HUDEP-2 (cell line): ENCODE data around the gene SPNS2.

Experiments used
- DNase-seq, 76 experiments: peaks; one replicate each; lab custom pipeline; 2025; ENCODE audit not compliant: unreplicated experiment in 76 of 76; lab: John Stamatoyannopoulos, UW

The SPNS2 gene

DNA sequence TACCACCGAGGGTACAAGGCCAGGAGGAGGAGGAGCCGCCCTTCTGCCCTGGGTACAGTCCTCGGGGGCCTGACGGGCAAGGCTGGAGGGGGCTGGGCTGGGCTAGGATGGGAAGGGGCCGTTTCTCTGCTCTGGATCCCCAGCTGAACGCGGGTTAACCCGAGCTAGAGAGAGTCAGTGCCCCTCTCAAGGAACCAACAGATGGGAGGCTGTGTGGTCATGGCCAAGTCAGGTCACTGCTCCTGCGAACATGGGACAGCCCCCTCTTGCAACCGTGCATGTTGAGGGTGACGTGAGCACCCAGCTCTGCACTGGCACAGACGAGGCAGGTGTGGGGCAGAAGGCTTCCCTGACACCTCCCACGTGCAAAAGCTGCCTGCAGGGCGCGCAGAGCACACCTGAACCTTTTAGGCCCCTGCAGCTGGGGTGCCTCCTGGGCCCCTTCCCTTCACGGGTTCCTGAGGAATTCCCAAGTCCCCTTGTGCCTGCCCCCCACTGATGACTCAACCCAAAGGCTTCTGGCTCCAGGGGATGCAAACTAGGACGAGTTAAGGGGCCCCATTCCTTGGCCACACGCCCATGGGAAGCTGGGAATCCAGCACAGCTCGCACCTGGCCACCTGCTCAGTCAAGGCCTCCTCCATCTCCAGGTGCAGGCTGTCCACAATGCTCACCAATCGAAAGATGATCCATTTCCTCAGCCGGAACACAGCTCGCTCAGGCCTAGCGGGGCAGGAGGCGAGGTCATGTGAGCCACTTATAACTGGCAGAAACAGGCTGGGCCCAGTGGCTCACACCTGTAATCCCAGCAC, 50.2 kb downstream of the SPNS2 start:
- no peak for DNase-seq

DNA sequence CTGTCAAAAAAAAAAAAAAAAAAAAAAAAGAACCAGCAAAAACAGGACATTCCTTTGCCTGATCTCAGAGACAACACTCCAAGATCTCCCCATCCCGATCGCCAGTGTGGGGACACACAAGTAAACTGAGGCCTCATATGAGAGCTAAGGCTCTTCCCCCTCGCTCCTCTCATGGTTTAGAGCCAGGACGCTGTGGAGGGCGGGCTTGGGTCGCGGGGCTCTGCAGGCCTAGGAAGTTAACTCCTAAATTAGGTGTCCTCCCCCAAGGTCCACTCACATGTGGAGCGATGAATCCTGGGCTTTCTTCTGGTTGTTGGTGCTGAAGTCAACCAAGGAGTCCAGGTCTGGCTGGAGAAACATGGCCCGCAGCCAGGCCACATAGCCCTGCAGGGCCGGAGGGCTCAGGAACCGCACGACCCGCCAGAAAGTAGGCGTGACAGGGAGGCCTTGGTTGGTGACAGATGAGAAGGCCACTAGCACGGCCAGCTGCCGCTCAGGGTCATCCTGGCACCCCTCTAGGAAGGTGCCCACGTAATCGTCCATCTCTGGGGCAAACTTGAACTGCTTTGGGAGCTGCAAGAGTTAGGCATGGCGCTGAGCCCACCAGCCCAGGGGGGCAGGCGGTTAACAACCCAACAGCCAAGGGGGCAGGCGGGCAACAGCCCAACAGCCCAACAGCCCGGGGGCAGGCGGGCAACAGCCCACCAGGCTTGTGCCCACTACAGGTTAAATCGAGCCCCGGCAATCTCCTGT, 51.3 kb downstream of the SPNS2 start:
- no peak for DNase-seq

DNA sequence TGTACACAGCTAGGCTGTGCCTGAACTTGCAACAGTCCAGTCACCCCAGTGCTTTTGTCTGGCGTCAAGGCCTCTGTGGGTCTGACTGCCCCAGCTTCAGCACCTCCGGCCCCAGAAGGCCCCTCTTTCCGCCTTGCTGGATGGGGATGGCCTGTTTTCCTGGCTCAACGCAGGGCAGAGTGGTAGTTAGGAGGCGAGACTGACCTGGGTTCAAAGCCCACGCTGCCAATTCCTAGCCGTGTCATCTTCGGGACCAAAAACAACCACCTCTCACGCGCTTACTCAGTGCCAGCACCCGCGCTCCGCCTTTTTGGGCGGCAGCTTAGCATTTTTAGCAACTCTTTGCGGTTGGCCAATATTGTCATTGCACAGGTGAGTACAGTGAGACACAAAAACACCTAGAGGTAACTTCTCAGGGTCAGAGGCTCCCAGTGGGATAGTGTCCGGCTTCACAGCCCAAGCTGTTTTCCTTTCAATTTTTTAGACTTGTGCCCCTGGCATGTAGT, 51.9 kb downstream of the SPNS2 start:
- DNase-seq: no peak

DNA sequence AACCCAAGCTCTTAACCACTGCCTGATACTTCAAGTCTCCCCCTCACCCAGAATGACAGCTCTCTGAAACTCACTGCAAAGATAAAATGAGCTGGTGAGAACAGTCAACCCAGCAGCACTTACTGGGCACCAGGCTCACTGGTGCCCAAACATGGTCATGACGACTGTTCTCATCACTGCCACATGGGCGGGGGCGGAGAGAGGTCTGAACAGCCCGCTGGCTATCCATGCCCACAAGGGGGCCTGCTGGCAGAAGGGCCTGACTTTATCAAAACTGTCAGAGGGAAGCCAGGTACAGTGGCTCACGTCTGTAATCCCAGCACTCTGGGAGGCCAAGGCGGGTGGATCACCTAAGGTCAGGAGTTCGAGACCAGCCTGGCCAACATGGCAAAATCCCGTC, 52.5 kb downstream of the SPNS2 start:
- peak in 35 of 76 experiments; percentile 2 to 56 (median 30) for DNase-seq

DNA sequence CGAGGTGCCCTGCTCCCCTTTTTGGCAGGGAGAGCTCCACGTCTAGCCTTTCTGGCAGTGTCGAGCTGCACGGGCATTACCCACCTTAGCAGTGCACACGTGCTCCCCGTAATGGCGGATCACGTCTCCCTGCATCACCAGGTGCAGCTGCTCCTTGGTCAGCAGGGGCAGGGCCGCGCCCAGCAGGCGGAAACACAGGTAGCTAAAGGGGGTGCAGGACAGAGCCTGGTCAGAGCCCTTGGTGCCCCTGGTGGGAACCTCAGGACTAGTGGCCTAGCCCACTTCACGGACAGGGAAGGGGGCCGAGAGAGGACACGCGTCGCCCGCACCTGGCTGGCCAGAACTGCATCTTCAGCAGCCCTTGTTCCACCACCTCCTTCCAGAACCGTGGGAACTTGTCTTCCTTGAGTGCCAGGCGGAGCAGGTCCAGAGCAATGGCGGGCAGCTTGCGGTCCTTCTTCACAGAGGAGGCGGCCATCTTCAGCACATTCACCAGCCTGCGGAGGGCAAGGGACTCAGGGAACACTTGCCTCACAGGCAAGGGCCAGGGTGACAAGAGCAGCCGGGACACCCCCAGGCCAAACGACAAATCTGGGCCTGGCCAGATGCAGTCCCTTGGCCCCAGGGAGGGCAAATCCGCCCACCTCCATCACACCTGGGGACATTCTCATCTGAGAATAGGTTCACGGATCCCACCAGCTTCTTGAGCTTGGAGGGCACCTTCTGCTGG, 53.3 kb downstream of the SPNS2 start:
- no peak for DNase-seq

DNA sequence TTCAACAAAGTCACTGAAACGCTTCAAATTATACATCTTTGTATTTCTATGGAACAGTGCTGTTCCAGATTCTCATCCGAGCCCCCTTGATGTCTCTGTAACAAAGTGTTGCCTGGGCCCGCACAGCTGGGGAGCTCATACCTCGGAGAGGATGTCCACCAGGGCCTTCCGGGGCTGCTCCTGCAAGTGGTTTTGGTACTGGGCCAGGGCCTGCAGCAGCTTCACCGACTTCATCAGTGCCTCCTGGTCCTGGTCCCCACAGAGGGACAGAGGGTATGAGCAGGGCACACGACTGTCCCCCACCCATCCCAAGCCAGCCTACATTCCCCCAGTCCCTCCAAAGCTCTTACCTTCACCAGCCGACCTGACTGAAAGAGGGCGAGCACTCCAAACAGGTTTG, 55.0 kb downstream of the SPNS2 start:
- DNase-seq: peak in 1 of 76 experiments; percentile 9

DNA sequence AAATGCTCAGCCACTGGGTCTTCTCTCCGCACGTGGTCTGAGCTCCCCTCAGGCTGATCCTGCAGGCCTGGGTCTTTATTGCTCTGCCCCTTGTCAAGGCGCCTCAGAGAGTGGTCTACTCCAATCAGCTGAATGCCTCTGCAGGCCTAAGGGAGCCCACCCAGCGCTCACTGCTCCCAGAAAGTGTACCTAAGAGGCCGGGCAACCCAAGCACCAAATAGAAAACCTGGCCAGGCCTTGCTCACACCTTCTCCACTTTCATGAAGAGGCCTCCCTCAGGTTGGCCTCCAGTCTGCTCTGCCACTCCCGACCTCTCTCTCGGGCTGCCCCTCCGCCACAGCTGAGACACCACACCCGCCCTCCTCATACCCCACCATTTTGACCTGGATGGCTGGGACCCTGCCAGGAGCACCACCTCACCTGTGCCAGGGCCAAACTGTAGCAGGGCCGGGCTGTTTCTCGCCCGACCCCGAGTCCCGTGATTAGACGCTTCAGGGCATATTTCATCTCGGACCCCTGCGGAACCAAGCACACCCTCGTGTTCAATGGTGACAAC, 55.8 kb downstream of the SPNS2 start:
- no peak for DNase-seq

DNA sequence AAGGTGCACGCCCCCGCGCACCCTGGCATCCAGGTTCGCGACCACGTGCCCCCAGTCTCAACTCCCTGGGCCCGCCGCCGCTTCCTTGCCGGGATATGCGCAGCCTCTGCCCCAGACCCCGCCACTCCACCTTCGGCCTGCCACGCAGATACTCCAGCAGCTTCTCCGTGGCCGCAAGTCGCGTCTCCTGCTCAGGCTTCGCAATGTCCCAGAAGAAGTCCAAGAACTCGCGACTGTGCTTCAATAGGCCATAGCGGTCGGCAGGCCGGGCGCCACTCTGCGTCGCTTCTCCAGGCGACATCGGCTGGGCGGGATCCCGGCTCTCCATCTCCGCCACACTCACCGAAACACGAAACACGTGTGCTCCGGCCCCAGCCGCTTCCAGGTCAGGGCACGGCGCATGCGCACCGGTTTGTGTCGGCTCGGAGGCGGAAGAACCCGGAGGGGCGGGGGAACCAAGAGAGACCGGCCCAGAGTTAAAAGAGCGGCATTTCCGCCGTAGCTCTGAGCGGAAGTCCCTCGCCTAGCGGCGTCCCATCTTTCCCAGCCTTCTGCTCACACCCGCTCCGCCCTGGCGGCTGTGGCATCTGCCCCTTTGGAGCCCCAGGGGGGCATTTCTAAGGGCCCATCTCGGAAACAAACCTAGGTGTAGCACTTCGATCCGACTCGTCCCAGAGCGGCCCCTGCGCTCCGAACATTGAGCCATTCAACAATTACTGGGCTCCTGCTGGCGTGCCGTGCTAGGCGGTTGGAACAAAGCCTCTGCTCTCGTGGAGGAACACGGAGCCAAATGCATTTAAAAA, 56.5 kb downstream of the SPNS2 start, which contains the start of gene MYBBP1A:
MYBBP1A (minus strand) TSS at position 388 of the 803 bp plus-strand sequence; CDS start at position 328, 60 bp downstream.
- peak in 75 of 76 experiments; percentile 25 to 96 (median 92) for DNase-seq

DNA sequence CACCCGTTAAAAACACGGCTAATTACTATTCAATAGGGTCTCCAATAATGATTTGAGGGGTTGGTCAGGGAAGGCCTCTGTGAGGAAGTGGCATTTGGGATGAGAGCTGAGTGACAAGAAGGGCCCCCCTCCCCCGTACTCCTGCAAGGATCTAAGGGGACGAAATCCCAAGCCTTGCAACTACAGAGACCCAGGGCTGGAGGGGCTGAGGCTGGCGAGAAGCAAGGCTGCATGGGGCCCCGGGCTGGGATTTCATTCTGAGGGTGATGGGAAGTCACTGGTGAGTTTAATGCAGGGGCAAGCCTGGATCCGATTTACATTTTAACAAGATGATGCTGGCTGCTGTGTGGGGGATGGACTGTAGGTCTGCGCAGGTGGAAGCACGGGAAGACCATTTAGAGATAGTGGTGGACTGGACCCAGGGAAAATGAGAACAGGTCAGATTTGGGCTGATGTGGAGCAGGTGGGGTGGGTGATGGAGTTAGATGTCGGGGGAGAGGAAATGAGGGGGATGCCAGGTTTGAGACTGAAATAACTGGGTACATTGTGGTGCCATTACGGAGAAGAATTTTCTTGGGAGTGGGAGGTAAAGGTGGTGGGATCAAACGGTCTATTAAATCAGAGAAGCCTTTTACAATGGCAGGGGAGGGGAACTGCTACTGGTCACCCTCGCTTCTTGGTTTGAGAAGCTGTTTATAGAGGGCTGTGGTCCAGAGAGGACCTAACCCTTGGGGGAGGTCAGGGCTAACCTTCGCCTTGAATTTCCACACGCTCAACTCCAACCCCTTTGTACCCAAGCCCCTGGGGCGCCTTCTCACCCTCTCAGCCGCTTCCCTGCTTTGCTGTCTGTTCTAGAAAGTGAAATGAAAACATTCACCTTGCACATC, 57.4 kb downstream of the SPNS2 start:
- DNase-seq: no peak

DNA sequence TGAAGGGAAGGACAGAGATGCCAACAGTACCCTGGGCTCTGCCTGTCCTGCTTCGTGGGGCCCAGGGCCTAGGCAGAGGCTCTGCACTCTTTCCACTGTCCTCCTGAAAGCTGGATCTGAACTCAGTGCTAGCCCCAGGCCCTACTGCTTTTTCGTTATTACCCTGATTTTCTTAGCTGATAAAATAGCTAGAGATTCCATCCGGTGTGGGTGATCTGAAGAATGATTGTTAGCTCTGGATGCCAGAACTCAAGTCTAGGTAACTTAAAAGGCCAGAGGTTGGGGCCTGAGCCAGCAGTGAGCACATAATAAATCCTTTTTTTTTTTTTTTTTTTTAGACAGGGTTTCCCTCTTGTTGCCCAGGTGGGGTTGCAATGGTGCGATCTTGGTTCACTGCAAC, 58.3 kb downstream of the SPNS2 start:
- DNase-seq: no peak

DNA sequence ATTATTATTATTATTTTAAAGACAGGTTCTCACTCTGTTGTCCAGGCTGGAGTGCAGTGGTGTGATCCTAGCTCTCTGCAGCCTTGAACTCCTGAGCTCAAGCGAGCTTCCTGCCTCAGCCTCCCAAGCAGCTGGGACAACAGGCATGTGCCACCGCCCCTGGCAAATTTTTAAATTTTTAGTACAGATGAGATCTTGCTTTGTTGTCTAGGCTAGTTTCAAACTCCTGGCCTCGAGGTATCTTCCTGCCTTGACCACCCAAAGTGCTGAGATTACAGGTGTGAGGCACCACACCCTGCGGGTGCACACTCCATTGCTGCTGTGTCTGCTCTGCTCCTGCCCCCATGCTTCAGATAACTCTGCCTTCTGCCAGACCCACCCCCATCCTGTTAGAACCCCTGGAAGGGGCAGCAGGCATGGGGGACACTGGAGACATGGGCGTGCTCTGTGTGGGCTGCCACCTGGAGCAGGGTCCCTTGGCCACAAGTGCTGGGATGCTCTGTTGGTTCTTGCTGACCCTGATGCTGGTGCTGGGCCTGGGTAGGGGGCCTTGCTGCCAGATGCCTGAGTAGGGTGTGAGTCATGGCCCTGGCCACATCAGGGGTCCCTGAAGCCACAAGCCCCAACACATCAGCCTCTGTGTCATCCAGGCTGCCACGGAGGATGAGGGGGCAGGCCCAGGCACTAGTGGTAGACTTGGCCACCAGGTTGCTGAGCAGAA, 59.1 kb downstream of the SPNS2 start:
- no peak for DNase-seq

DNA sequence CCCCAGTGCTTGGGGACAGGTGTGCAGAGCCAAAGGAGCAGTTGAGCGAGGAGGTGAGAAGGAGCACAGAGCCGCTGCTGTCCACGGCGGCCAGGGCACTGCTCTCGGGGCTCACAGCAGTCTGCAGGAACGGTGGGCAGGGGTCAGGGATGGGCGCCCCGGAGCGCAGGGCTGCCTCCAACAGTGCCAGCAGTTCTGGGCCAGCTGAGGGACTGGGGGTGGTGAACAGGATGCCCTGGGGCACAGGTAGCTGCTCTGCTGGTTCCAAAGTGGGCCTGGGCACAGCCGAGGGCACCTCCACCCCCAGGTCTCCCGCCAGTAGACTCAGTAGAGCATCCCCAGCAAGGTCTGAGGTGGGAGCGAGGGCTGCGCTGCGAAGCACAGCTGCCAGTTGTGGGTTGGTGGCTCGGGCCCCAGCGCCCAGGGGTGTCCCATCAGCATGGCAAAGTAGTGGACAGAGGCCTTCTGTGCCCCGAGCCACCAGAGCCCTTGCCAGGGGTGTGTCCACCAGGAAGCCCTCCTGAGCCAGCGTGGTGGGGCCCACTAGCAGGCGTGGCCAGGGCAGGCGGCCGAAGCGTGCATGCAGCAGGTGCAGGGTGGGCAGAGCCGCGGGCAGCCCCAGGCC, 59.8 kb downstream of the SPNS2 start:
- no peak for DNase-seq

DNA sequence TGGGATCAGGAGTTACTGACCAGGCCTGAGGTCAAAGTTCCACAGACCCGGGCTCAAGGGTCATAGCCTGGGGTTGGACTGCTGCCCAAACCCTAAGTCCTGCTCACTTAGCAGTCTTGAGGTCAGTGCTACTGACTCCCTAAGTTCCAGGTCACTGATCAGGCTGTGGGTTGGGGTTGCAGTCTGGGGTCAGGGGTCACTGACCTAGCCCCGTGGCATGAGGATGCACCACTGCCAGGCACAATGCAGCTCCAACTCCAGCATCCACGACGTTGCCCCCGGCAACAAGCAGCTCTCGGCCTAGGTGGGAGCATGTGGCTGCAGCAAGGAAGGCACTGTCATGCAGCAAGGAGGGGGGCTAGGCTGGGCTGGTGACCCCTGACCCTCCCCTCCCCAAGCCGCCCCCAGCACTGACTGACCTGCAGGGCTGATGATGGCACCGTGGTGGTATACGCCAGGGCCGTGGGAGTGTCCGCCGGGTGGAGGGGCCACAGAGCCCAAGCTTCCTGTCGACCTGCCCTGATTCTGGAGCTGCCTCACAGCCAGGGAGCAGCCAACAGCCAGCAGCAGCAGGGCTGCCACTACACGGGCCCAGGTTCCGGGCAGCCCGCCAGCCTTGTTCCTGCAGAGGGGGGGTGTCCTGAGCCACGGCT, 60.6 kb downstream of the SPNS2 start:
- no peak for DNase-seq

DNA sequence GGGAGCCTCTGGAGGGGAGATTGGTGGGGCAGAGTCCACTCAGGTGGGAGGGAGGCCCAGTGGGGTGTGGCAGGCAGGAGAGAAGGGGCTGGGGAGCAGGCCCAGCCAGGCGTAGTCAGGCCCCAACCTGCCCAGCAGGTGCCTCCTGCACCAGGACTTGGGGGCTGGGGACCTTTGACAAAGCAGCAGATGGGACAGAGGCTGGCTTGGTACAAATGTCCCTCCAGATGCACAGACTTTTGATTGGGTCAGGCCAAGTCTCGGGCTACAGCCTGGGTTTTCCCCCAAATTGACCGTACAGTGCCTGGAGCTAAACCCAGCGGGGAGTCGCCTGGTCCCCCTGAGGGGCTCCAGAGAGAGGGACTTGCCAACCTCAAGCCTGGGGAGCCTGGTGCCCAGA, 61.3 kb downstream of the SPNS2 start:
- no peak for DNase-seq

DNA sequence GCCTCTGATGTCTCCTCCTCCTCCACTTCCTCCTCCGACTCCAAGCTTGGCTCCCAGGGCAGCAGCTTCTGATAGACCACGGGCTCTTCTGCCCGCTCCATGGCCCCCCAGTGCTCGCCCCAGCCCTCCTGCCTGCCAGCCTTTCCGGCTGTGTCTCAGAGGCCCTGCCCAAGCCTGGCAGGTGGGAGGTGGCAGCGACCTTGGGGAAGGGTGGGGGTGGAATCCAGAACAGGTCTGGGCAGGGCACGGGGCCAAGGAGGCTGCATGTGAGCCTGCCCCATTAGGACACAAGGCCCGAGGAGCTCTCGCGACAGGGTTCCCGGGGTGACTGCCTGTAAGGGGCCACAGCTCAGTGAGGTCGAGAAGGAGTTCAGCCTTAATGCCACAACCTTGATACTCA, 61.7 kb downstream of the SPNS2 start, which contains the start of gene GGT6:
GGT6 (minus strand) TSS at position 157 of the 400 bp plus-strand sequence; CDS start at position 101, 56 bp downstream.
- no peak for DNase-seq

DNA sequence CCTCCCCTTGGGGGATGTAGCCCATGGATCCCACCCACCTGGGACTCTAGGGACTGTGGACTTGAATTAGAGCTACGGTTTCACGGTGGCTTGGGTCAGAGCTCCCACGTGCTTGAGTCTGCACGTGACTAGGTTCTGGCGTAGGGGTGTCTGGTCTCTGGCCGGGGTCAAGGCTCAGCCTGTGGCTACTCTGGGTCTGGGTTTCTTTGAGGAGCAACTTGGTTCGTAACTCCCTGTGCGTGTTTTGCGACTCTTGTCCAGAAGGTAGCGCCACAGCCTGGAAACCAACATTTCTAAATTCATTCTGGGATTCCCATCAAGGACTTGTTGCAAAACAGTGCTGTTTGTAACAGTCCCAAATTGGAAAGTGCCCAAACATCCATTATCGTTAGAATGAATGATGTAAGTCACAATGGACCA, 62.2 kb downstream of the SPNS2 start:
- DNase-seq: no peak
